ENCODE results near the gene MYMX.
"Not testable (repeated sequence)": the region's sequence is repeated elsewhere in the genome, so short reads cannot be mapped to it uniquely, and the experiment has no call there.

Gene MYMX

GRCh38 chr6:44221291-44221960 lies 4.7 kb downstream of the MYMX start:
- peak; percentile 36 for DNase-seq

GRCh38 chr6:44221961-44222335 lies 5.2 kb downstream of the MYMX start:
- DNase-seq: no peak

- no peak for DNase-seq
Measured at GRCh38 chr6:44222486-44223318, 6.0 kb downstream of the MYMX start.

- peak; percentile 84 for DNase-seq
Measured at GRCh38 chr6:44223319-44224028, 6.7 kb downstream of the MYMX start, which contains the start of gene SLC29A1. TSS of gene SLC29A1 (plus strand) at chr6:44223595. CDS start at chr6:44227314, 3,719 bp downstream.

GRCh38 chr6:44224029-44224964 lies 7.6 kb downstream of the MYMX start:
- DNase-seq: no peak

GRCh38 chr6:44224965-44225305 lies 8.2 kb downstream of the MYMX start:
- no peak for DNase-seq

- DNase-seq: no peak
Measured at GRCh38 chr6:44225579-44226325, 9.0 kb downstream of the MYMX start.

- no peak for DNase-seq
Measured at GRCh38 chr6:44226368-44227147, 9.8 kb downstream of the MYMX start.

GRCh38 chr6:44227148-44227793 lies 10.5 kb downstream of the MYMX start:
- no peak for DNase-seq

GRCh38 chr6:44228031-44228430 lies 11.3 kb downstream of the MYMX start:
- no peak for DNase-seq

- no peak for DNase-seq
Measured at GRCh38 chr6:44228433-44228832, 11.7 kb downstream of the MYMX start.

GRCh38 chr6:44228836-44229235 lies 12.1 kb downstream of the MYMX start:
- no peak for DNase-seq

GRCh38 chr6:44229376-44230033 lies 12.8 kb downstream of the MYMX start:
- no peak for DNase-seq

- no peak for DNase-seq
Measured at GRCh38 chr6:44230034-44230675, 13.4 kb downstream of the MYMX start.

GRCh38 chr6:44231426-44231825 lies 14.7 kb downstream of the MYMX start:
- not testable (repeated sequence) for DNase-seq

- DNase-seq: no peak
Measured at GRCh38 chr6:44232676-44233566, 16.2 kb downstream of the MYMX start.

GRCh38 chr6:44233567-44234100 lies 16.9 kb downstream of the MYMX start:
- DNase-seq: no peak
